Fibroblast of peridontal ligament (primary cell): Measurements from ENCODE around the gene PTPRU.

ENCODE experiments used
- DNase-seq: peaks from one replicate; pipeline ENCODE4 v3.0.0-alpha.2; 2010; ENCODE audit errors: extremely low read depth

Gene PTPRU

DNA sequence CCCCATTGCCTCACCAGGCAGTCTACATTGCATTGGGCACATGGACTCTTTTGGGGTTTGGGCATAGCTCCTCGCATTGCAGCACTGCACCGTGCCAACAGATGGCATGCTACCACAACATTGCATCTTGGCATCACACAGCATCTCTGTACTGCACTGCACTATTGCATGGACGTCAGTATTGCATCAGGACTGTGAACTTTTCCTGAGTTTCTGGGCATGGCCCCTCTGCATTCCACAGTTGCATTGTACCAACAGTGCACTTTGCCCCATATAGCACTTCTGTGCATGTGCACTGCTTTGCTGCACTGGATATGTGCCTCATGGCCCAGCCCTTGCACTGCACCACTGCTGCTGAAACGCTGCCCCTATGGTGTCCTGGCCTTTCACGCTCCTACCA, 9.6 kb downstream of the PTPRU start:
- DNase-seq: peak; percentile 58

DNA sequence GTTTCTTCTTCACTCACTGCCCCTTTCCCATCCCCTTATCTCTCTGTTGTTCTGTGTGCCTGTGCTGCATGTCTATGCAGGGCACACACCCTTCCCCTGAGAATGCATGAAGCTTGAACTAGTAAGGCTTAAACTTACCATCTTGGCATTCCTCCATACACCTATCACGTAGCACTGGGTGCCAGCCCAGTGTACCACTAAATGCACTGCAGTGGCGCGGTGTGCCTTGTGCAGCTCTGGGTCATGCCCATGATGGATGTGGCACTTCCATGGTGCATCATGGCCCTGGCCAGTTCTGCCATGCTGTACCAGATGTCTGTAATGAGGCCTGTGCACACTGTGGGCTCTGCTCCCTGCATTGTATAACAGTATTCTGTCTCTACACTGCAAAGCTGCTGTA, 10.7 kb downstream of the PTPRU start:
- DNase-seq: no peak

DNA sequence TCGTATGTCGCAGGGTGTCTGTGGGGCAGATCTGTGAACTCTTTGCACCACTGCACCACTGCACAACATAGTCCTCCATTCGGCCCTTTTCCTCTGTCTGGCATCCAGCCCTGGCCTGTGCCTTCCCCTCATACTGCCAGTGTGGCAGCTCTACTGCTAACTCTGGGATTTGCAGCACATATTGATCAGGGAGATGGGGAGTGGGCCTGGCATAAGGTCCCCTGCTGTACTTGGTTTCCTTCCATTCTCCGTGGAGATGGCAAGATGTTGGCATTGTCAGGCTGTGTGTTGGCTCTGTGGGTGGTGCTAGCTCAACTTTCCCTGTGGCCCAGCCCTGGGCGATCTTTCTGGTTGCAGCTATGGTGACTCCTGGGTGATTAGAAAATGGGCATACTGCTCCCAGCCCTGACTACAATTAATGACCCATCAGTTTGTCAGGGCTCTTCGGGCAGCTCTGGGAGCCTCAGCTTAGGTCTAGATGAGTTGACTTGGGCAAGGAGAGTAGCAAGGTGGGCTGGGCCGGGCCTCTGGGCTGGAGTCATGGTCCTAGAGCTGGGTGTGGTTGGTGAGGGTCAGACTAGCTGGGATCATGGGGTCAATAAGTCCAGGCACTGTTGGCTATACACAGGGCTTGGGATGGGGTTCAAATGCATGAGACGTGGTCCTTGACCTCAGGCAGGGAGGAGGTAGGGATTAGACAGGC, 11.4 kb downstream of the PTPRU start:
- no peak for DNase-seq

DNA sequence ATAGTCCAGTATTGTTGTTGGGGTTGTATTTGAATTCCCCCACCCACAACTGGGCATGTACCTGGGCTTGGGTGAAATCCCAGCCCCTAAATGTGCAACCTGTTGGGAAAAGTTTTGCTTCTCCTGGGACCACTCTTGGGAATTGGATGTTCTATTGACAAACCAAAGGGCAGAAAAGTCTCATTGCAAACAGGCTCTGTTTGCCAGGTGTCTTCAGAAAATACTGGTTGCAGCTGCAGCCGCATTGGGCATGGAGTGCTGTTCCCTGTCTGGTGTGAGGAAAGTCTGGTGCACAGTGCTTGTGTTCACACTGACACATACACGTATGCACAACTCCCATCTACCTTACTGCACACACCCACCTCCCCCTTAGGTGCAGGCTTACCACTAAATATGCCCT, 12.1 kb downstream of the PTPRU start:
- DNase-seq: no peak

DNA sequence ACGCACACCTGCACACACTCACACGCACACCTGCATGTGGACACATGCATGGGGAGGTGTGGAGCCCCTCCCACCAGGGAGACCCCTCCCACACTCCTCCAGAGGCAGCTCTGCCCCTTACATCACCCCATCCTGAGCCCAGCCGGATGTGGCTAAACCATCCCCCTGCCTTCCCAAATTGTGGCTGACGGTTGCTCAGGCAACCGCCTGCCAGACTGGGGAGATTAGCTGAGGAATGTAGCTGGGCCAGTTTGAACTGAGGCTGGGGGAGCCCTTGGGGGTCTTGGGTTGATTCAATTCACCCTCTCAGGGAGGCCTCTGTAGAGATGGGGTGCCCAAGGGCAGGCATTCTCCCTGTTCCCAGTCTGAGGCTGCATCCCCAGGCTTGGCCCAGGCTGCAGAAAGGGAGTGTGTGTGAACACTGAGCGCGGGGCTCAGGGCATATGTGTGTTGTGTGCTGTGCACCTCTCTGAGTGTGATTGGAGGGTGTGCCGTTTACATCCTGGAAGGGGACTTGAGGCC, 12.9 kb downstream of the PTPRU start:
- no peak for DNase-seq

DNA sequence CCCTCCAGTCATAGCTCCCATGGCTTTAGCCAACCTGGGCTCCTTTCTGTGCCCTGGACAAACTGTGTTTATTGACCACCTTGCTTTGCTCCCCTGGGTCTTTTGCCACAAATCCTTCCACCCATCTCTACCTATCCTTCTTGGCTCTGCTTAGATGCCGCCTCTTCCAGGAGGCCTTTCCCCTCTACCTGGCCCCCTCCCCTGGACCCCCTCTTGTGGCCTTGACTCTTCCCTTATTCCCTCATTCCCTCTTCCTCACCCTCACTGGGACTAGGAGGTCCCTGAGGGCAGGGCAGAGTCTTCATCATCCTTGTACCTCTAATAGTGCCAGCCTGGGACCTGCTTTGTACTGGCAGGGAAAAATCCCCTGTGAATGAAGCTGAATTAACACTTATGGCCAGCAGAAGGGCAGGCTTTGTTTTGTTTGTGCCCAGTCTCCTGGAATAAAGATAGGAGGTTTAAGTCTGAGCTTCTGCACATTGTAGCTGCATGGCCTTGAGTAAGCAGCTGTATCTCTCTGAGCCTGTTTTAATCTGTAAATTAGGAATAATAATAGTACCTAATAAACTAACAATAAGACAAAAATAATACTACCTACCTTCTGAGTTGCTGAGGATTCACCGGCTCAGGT, 13.7 kb downstream of the PTPRU start:
- DNase-seq: no peak

DNA sequence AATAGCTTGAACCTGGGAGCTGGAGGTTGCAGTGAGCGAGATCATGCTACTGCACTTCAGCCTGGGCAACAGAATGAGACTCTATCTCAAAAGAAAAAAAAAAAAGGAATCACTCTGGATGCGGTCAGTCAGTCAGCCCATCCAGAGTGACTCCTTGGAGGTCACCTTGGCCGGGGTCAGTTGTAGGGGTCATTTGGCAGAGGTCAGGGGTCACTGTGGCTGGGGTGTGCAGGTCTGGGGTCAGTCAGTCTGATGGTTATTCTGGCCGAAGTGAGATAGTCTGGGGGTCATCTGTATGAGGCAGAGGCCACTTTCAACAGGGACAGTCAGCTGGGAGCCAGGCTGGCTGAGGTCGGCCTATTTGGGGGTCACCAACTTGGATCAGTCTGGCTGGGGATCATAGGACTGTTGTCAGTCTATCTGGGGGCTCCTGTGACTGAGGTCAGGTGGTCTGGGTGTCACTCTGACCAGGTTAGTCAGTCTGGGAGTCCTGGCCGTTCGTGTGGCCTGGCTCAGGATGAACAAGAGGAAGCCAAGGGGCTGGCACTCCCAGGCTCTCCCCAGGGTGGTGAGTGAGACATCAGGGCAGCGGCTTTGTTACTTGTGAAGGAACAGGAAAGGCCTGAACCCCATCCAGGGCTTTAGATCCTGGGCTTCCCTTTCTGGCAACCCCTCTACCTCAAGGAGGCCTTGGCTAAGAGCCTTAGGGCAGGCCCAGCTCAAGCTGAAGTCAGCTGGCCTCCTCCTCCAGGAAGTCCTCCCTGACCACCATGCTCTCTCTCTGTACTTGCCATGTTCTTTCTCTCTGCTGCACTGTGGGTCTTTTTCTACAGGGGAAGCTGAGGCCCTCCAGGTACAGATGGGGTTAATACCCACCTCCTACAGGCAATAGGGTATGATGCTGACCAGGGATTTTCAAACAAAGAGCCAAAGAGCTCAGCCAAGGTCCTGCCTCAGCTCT, 15.1 kb downstream of the PTPRU start:
- no peak for DNase-seq

DNA sequence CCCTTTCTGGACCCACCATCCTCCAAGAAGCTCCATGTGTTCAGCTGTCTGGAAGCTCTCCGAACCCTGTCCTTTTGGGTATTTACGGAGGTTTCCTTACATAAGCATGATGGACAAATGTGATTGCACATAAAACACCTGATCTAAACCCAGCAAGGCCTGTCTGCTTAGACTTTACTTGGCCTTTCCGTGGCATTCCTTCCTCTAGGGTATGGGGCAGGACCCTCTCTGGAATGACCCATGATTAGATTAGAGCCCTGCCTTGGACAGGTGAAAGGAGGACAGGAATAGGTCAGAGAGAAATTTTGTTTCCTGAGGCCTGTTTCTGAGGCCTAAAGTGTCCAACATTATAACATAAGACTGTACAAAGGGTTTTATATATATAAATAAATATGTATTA, 16.9 kb downstream of the PTPRU start:
- DNase-seq: no peak

DNA sequence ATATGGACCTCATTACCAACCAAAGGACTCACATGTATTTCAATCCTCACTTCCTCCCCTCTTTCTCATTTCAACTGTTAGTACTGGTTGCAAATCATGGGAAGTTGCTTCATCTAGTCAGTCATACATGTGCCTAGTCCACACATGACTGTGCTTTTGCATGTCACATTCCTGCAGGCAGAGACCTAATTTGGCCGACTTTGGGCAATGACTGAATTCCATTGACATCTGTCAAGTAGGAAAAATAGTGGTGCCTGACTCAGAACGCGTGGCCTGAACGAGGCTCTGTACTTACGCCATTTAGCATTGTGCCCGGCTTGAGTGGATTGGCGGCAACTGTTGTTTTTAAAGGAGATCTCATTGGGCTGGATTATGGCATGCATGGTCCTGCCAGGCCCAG, 18.0 kb downstream of the PTPRU start:
- no peak for DNase-seq

DNA sequence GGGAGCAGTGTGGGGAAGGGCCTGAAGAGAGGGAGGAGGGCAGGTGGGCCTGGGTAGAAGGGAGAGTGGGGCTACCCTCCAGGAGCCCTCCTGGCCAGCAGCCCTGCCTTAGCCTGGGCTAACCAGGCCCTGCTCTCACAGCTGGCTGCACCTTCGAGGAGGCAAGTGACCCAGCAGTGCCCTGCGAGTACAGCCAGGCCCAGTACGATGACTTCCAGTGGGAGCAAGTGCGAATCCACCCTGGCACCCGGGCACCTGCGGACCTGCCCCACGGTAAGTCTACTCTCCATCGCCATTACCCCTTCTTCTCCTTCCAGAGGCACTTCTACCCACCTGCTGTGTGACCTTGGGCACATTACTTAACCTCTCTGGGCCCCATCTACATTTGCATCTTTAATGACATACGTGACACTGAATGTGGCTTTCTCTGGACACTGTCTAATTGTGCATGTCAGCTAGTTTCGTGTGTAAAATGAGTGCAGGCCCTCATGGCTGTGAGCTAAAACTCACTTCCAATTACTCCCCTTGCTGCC, 18.9 kb downstream of the PTPRU start:
- DNase-seq: no peak

DNA sequence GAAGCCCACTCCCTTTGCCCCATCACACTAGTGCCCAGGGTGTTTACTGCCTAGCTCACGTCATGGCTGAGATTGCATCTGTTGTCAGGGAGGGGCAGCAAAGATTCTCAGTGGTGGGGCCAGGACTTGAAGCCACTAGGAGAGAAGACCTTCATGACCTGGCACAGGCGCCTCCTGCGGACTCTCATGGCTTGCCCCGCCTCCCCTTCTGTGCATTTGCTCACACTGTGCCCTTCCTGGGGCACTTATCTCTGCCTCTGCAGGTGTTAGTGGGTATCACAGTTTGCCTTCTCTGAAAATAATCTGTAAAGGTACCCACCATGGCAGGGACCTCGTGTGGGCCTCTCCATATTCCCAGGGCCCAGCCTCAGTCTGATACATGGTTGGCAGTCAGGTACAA, 20.1 kb downstream of the PTPRU start:
- no peak for DNase-seq

DNA sequence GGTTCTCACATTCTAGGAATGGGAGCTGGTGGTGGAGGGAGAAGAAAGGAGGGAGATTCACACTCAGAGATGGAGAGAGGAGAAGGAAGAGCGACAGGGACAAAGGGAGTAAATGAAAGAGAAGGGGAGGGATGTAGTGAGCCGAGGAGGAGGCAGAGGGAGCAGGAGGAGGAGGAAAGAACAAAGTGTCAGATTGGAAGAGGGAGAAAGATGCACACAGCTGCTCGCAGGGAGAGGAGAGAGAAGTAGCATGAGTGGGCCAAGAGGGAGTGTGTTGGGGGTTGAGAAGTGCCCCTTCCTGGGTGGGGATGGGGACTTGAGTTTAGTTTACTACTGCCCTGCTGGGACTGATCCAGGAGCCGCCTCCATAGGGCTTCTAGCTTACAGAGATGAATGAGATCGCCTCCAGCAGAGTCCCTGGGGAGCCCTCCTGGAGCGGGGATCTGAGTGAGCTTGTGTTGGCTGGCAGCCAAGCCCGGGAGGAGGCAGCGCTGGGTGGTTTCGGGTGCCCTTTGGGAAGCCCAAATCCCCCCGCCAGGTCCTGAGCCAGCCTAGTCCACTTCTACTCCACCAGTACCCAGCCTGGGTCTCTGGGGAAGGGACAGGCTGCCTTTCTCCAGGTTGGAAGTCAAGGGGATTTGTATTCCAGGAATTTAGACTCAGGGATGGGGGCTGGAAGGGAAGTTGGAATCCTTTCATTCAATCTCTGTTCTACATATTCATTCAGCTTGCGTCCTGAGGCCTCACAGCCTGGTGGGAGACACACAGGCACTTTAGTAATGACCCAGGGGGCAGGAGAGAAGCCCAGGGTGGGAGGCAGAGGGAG, 20.9 kb downstream of the PTPRU start:
- peak; percentile 48 for DNase-seq

DNA sequence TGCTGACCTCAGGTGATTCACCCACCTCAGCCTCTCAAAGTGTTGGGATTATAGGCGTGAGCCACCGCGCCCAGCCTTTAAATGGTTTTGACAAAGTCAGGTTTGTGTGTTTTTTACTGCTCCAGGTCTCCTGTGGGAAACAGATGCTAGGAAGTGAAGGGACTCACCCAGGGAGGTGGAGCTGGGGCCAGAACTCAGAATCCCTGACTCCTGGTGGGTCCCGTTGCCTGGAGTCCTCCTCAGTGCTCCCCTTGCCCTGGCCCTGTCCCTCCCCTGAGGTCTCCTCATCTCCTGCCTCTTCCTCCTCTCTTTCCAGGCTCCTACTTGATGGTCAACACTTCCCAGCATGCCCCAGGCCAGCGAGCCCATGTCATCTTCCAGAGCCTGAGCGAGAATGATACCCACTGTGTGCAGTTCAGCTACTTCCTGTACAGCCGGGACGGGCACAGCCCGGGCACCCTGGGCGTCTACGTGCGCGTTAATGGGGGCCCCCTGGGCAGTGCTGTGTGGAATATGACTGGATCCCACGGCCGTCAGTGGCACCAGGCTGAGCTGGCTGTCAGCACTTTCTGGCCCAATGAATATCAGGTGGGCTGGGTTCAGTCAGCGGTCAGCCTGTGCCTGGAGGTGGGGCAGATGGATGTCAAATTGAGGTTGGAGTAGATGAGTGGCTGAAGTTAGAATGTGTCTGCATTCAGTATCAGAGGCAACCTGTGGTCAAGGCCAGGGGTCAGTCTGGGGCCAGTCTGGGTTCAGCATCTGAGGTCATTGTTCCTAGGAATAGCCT, 22.1 kb downstream of the PTPRU start:
- no peak for DNase-seq

DNA sequence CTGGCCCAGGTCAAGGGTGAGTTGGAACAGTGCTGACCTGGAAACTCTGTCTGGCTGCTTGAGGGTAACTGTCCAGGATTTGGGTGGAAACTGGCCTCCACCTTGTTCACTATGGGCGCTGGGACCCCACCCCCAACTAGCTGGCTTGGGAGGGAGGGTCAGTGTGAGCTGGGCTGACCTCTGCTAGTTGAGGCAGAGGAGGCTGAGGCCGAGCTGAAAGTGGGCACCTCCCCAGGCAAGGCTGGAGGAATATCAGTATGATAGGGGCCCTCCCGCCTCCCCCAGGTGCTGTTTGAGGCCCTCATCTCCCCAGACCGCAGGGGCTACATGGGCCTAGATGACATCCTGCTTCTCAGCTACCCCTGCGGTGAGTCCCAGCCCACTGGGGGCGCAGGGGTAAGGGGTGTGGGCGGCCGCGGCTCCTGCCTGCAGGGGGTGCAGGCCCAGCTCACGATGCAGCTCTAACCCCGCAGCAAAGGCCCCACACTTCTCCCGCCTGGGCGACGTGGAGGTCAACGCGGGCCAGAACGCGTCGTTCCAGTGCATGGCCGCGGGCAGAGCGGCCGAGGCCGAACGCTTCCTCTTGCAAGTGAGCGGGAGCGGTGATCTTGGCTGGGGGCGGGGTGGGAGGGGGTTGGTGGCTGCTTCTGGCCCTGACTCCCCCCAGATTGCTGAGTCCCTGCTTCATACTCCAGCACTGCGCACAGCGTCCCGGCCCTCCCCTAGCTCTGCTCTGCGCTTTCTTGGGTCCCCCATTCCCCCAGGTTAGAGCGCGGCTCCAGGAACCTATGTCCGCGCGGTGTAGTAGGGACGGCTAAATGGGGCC, 22.9 kb downstream of the PTPRU start:
- no peak for DNase-seq

DNA sequence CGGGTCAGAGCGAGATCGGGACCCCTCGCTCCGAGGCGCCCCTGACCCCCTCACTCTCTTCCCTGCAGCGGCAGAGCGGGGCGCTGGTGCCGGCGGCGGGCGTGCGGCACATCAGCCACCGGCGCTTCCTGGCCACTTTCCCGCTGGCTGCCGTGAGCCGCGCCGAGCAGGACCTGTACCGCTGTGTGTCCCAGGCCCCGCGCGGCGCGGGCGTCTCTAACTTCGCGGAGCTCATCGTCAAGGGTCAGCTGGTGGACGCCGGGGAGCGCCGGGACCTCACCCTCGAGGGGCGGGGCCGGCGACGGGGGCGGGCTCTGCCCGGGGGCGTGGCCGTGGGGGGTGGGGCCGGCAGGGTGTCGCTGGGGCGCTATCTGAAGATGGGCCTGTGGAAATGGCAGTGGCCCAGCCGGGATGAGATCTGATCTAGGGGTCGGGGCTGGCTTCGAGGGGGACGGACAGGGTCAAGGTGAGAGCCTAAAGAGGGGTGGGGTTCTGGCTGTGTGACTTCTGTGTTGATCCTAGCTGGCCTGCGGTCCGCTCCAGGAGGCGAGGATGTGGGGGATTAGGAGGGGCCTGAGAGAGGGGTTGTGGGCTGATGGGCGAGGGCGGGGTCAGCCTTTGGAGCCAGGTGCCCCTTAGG, 23.6 kb downstream of the PTPRU start:
- DNase-seq: no peak

DNA sequence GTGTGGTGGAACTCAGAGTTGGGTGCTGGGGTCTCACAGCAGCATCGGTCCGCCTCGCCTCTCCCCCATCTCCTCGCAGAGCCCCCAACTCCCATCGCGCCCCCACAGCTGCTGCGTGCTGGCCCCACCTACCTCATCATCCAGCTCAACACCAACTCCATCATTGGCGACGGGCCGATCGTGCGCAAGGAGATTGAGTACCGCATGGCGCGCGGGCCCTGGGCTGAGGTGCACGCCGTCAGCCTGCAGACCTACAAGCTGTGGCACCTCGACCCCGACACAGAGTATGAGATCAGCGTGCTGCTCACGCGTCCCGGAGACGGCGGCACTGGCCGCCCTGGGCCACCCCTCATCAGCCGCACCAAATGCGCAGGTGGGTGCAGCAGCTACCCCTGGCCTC, 24.2 kb downstream of the PTPRU start:
- DNase-seq: no peak

DNA sequence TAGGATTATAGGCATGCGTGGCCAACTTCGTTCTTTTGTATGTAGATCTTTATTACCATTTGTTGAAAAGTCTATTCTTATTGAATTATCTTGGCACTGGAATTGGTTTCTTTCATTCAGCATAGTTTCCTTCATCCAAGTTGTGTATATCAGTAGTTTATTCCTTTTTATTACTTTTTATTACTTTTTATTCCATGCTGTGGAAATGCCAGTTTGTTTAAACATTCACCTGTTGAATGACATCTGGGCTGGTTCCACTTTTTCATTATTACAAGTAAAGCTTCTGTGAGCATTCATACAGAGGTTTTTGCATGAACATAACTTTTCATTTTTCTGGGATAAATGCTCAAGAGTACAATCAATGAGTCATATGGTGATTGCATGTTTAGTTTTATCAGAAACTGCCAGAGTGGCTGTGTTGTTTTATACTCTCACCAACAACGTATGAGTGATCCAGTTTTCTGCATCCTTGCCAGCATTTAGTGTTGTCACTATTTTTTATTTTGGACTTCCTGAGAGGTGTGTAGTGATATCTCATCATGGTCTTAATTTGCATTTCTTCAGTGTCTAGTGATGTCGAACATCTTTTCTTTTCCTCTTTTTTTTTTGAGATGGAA, 28.6 kb downstream of the PTPRU start:
- peak; percentile 80 for DNase-seq

DNA sequence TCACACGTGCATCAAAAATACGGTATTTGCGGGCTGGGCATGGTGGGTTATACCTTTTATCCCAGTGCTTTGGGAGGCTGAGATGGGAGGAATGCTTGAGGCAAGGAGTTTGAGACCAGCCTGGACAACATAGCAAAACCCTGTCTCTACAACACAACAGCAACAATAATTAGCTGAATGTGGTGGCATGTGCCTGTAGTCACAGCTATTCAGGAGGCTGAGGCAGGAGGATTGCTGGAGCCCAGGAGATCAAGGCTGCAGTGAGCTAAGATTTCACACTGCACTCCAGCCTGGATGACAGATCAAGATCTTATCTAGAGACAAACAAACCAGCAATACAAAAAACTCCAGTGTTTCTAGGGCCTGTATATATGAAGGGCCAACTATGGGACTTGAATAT, 30.6 kb downstream of the PTPRU start:
- DNase-seq: no peak
